D721Med (cell line): ENCODE measurements around the gene EML6.

Source experiments
- DNase-seq: peaks from one replicate; pipeline ENCODE4 v3.0.0; 2011; ENCODE audit warnings: low spot score; ENCODE audit not compliant: insufficient read length
- FAIRE-seq: peaks from 2 replicates; lab custom pipeline; 2011; peaks lifted over from hg19 to GRCh38; lab: Jason Lieb, UNC
- CTCF ChIP-seq: IDR thresholded peaks from 2 replicates; pipeline ENCODE4 v1.5.1; 2012; ENCODE audit warnings: mild to moderate bottlenecking, control low read depth; ENCODE audit not compliant: insufficient read depth; ENCODE audit errors: missing control alignments

Gene EML6

GRCh38 chr2:54850171-54851122 is 127.0 kb downstream of the EML6 start:
- FAIRE-seq, result no peak
- no peak for TF ChIP-seq CTCF

GRCh38 chr2:54853616-54854310 is 130.3 kb downstream of the EML6 start:
- DNase-seq, result no peak
- FAIRE-seq, result no peak
- no peak for TF ChIP-seq CTCF

More at GRCh38 chr2:54850171-54851122, 127.0 kb downstream of the EML6 start:
- DNase-seq, result no peak

GRCh38 chr2:54855434-54855833 is 132.0 kb downstream of the EML6 start:
- no peak for DNase-seq
- no peak for TF ChIP-seq CTCF
- no peak for FAIRE-seq

- no peak for FAIRE-seq
- no peak for TF ChIP-seq CTCF
- no peak for DNase-seq
Measured at GRCh38 chr2:54858021-54858681, 134.7 kb downstream of the EML6 start.

- no peak for TF ChIP-seq CTCF
- DNase-seq, result no peak
- no peak for FAIRE-seq
Measured at GRCh38 chr2:54859416-54859815, 136.0 kb downstream of the EML6 start.

GRCh38 chr2:54859997-54860701 is 136.7 kb downstream of the EML6 start:
- no peak for DNase-seq

More at GRCh38 chr2:54859997-54860701, 136.7 kb downstream of the EML6 start:
- TF ChIP-seq CTCF, result no peak
- no peak for FAIRE-seq
